Fibroblast of lung (primary cell): ENCODE data around the gene CDC42EP1.

Experiments
- EZH2 ChIP-seq: IDR thresholded peaks from 2 replicates; pipeline ENCODE4 v1.5.1; 2012; ENCODE audit warnings: low read length, control low read depth, mild to moderate bottlenecking; ENCODE audit errors: missing control alignments
- TF ChIP-seq, protein P1 (sequence below), 2 donors: IDR thresholded peaks in 1 of 2; conservative IDR thresholded peaks in 1 of 2; 1 replicate in 1 of 2; 2 replicates in 1 of 2; pipeline ENCODE4 v1.5.1; 2011 to 2012; ENCODE audit warnings: low read length in 2 of 2, control low read depth in 1 of 2, inconsistent platforms in 1 of 2, low read depth in 1 of 2, mild to moderate bottlenecking in 1 of 2

GRCh38 chr22:37617431-37617830 is 57.2 kb downstream of the CDC42EP1 start:
- TF ChIP-seq EZH2: no peak
- TF ChIP-seq, protein P1, sequence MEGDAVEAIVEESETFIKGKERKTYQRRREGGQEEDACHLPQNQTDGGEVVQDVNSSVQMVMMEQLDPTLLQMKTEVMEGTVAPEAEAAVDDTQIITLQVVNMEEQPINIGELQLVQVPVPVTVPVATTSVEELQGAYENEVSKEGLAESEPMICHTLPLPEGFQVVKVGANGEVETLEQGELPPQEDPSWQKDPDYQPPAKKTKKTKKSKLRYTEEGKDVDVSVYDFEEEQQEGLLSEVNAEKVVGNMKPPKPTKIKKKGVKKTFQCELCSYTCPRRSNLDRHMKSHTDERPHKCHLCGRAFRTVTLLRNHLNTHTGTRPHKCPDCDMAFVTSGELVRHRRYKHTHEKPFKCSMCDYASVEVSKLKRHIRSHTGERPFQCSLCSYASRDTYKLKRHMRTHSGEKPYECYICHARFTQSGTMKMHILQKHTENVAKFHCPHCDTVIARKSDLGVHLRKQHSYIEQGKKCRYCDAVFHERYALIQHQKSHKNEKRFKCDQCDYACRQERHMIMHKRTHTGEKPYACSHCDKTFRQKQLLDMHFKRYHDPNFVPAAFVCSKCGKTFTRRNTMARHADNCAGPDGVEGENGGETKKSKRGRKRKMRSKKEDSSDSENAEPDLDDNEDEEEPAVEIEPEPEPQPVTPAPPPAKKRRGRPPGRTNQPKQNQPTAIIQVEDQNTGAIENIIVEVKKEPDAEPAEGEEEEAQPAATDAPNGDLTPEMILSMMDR (conservative IDR thresholded peaks at IDR 0.05 in 1 of 2, IDR thresholded peaks at IDR 0.05 in 1 of 2; ENCODE audit: low read depth in 1 of 2, low read length in 2 of 2): no peak
